DND-41 (cell line): ENCODE results near the gene LRP5.

Experiments
- CTCF ChIP-seq: IDR thresholded peaks from 2 replicates; pipeline ENCODE4 v1.5.1; 2012; ENCODE audit warnings: borderline replicate concordance, low read length, moderate library complexity, mild to moderate bottlenecking; ENCODE audit not compliant: poor library complexity, severe bottlenecking; ENCODE audit errors: extremely low read depth
- EZH2 ChIP-seq: IDR thresholded peaks from 3 replicates; pipeline ENCODE4 v1.6.1; 2012; ENCODE audit warnings: borderline replicate concordance, low read depth, mild to moderate bottlenecking, moderate library complexity, low read length, inconsistent platforms; ENCODE audit not compliant: severe bottlenecking

GRCh38 chr11:68436162-68436888, 123.9 kb downstream of the LRP5 start:
- TF ChIP-seq CTCF (no peak), EZH2 (no peak)
